K562 treated with DMSO at 1 percent for 48 hours (cell line): ENCODE results near the gene TMEM132D. TPM values are rescaled to one million over a fixed set of nuclear protein-coding genes. Genes with fewer than 3 reads are reported as not detected.

ENCODE experiments used
- total RNA-seq: library from RNA; unstranded; fragments of 300-600 nt; gene quantifications from 2 replicates; pipeline ENCODE4 v1.2.3, GENCODE V29; 2022; ENCODE audit warnings: low replicate concordance; ENCODE audit errors: extremely low read depth

The TMEM132D gene
- not detected in 2 replicates for total RNA-seq

DNA sequence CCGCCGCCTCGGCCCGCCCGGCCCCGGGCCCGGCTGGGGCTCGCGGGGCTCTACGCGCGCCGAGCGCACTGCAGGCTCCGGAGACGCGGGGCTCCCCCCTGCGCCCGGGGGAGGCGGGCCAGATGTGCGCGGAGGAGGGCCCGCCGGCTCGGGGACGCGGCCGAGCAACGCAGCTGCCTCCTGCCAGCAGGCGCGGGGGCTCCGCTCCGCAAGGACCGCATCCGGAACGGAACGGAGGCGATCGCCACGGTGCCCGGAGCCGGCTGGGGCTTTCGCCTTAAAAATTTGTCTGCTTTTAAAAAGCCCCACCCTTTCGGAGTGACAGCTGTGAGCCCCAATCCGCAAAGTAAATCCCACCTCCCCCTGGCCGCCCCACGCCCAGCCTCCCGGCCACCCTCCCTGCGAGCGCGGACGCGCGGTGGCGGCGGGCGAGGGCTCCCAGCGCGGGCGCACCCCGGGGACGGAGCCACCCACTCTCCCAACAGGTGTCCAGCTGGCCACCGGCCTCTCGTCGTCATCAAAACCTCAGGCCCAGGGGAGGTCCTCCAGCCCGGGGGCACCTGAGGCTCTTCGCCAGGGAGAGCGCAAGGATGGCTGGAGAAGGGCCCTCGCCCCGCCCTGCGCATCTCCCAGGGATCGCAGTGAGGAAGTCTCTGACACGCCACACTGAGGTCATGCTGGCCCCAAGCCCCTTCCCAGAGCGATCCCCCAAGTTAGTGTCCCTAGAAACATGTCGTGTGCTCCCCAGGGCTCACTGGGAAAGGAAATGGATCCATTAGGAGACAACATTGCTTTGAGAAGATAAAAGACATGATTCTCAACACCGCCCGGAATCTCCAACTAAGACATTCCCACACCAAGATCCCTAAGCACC lies at the start of gene TMEM132D:
Gene TMEM132D (minus strand): TSS at position 70 of the 874 bp plus-strand sequence.

